ENCODE data around the gene HLA-DOA. TPM values are rescaled to one million over a fixed set of nuclear protein-coding genes. Genes with fewer than 3 reads are reported as not detected.
A peak's percentile ranks its signal among the peaks of the same experiment; 100 is the strongest.

Gene HLA-DOA
- total and polyA plus RNA-seq, 2 of the 8 experiments (the other 6 are each of a cell fraction or from before 2014, with no cell fraction given): 23.7 to 89.0 TPM

- peak; percentile 98 for TF ChIP-seq TAF7 (optimal IDR thresholded peaks at IDR 0.05; ENCODE audit: borderline replicate concordance, low read depth, low read length)
- TF ChIP-seq SIRT6 (IDR thresholded peaks at IDR 0.05; ENCODE audit: low read length): no peak
- TF ChIP-seq NRF1 (IDR thresholded peaks at IDR 0.05; ENCODE audit: low read depth, low read length): peak; percentile 30
- TF ChIP-seq CEBPB (IDR thresholded peaks at IDR 0.05; ENCODE audit: low read depth, low read length): no peak
- TF ChIP-seq, protein P1, sequence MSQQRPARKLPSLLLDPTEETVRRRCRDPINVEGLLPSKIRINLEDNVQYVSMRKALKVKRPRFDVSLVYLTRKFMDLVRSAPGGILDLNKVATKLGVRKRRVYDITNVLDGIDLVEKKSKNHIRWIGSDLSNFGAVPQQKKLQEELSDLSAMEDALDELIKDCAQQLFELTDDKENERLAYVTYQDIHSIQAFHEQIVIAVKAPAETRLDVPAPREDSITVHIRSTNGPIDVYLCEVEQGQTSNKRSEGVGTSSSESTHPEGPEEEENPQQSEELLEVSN (IDR thresholded peaks at IDR 0.05): peak; percentile 97
- TF ChIP-seq SRF (IDR thresholded peaks at IDR 0.05; ENCODE audit: low read depth, low read length): no peak
- peak; percentile 96 for TF ChIP-seq POLR2AphosphoS5 (IDR thresholded peaks at IDR 0.05; ENCODE audit: low read depth, low read length)
- TF ChIP-seq CBX8 (IDR thresholded peaks at IDR 0.05; ENCODE audit: borderline replicate concordance, low read depth, low read length): no peak
- TF ChIP-seq FOSL1 (IDR thresholded peaks at IDR 0.05; ENCODE audit: insufficient read depth, low read depth, low read length): no peak
- TF ChIP-seq MAFK (IDR thresholded peaks at IDR 0.05; ENCODE audit: low read depth, low read length): no peak
- no peak for TF ChIP-seq CHD1 (IDR thresholded peaks at IDR 0.05; ENCODE audit: low read depth, low read length)
- no peak for TF ChIP-seq NANOG (IDR thresholded peaks at IDR 0.05; ENCODE audit: insufficient read depth, low read depth, low read length, poor library complexity, severe bottlenecking)
- peak; percentile 44 for TF ChIP-seq SP1 (IDR thresholded peaks at IDR 0.05; ENCODE audit: low read depth, low read length)
- TF ChIP-seq TCF12 (IDR thresholded peaks at IDR 0.05; ENCODE audit: low read depth, low read length): no peak
- TF ChIP-seq EZH2 (IDR thresholded peaks at IDR 0.05; ENCODE audit: low read depth, low read length, severe bottlenecking): no peak
- peak in 1 of 2 experiments; percentile 99; a peak in 2 of 3 replicates for TF ChIP-seq POLR2A (IDR thresholded peaks at IDR 0.05; ENCODE audit: control extremely low read depth in 1 of 2, low read depth in 2 of 2, low read length in 2 of 2)
- TF ChIP-seq BRCA1 (IDR thresholded peaks at IDR 0.05; ENCODE audit: low read depth, low read length): no peak
- no peak for TF ChIP-seq ZNF274 (IDR thresholded peaks at IDR 0.05; ENCODE audit: borderline replicate concordance, extremely low read depth, low read length)
- peak; percentile 100 for TF ChIP-seq TAF1 (IDR thresholded peaks at IDR 0.05; ENCODE audit: low read depth, low read length)
- TF ChIP-seq HDAC6 (IDR thresholded peaks at IDR 0.05; ENCODE audit: low read depth, low read length): no peak
- peak; percentile 88; the same call in 1 of the 2 replicates for TF ChIP-seq SP4 (IDR thresholded peaks at IDR 0.05; ENCODE audit: low read length)
- TF ChIP-seq, protein P2, sequence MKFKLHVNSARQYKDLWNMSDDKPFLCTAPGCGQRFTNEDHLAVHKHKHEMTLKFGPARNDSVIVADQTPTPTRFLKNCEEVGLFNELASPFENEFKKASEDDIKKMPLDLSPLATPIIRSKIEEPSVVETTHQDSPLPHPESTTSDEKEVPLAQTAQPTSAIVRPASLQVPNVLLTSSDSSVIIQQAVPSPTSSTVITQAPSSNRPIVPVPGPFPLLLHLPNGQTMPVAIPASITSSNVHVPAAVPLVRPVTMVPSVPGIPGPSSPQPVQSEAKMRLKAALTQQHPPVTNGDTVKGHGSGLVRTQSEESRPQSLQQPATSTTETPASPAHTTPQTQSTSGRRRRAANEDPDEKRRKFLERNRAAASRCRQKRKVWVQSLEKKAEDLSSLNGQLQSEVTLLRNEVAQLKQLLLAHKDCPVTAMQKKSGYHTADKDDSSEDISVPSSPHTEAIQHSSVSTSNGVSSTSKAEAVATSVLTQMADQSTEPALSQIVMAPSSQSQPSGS (IDR thresholded peaks at IDR 0.05; ENCODE audit: low read length): peak; percentile 87
- peak; percentile 98 for TF ChIP-seq EGR1 (IDR thresholded peaks at IDR 0.05; ENCODE audit: borderline replicate concordance, low read depth, low read length)
- peak; percentile 98 for TF ChIP-seq TBP (IDR thresholded peaks at IDR 0.05; ENCODE audit: low read depth, low read length)
Measured at GRCh38 chr6:32971581-32972352, 37.6 kb downstream of the HLA-DOA start (continued).

All from H1 (cell line).